IPS-15b (cell line): ENCODE results near the gene MKLN1.

Experiments
- H3K27me3 ChIP-seq: one replicate; pipeline ENCODE4 v1.6.1; 2013; ENCODE audit warnings: low read length; ENCODE audit not compliant: control insufficient read depth, insufficient read depth
- H3K36me3 ChIP-seq: one replicate; pipeline ENCODE4 v1.6.1; 2013; ENCODE audit warnings: low read length; ENCODE audit not compliant: control insufficient read depth, insufficient read depth
- H3K4me1 ChIP-seq: one replicate; pipeline ENCODE4 v1.6.1; 2013; ENCODE audit warnings: mild to moderate bottlenecking, low read length; ENCODE audit not compliant: control insufficient read depth, insufficient read depth
- H3K4me3 ChIP-seq: one replicate; pipeline ENCODE4 v1.5.1; 2013; ENCODE audit warnings: low read depth, low read length
- H3K9ac ChIP-seq: one replicate; pipeline ENCODE4 v1.6.1; 2013; ENCODE audit warnings: low read depth, mild to moderate bottlenecking, low read length
- H3K9me3 ChIP-seq: one replicate; pipeline ENCODE4 v1.6.1; 2013; ENCODE audit warnings: mild to moderate bottlenecking, low read length; ENCODE audit not compliant: control insufficient read depth, insufficient read depth

Gene MKLN1

GRCh38 chr7:131384286-131384635, 56.6 kb downstream of the MKLN1 start:
- H3K27me3 ChIP-seq: no peaks in the 10 kb centered on the region
- H3K9me3 ChIP-seq: no peaks in the 10 kb centered on the region
- H3K4me3 ChIP-seq: no peak overlapping the region
- H3K4me1 ChIP-seq: peaks cover 5% of the 10 kb centered on the region
- H3K36me3 ChIP-seq: no peaks in the 10 kb centered on the region
- no peak overlapping the region for H3K9ac ChIP-seq

GRCh38 chr7:131385039-131385605, 57.4 kb downstream of the MKLN1 start:
- Histone ChIP-seq H3K36me3 (no peaks in the 10 kb centered on the region), H3K4me1 (peaks cover 5% of the 10 kb centered on the region), H3K4me3 (no peak overlapping the region), H3K9ac (no peak overlapping the region), H3K27me3 (no peaks in the 10 kb centered on the region), H3K9me3 (no peaks in the 10 kb centered on the region)

GRCh38 chr7:131388126-131388525, 60.5 kb downstream of the MKLN1 start:
- Histone ChIP-seq H3K9me3 (no peaks in the 10 kb centered on the region), H3K36me3 (no peaks in the 10 kb centered on the region), H3K4me1 (peaks cover 11% of the 10 kb centered on the region), H3K27me3 (no peaks in the 10 kb centered on the region), H3K9ac (no peak overlapping the region), H3K4me3 (no peak overlapping the region)

DNA sequence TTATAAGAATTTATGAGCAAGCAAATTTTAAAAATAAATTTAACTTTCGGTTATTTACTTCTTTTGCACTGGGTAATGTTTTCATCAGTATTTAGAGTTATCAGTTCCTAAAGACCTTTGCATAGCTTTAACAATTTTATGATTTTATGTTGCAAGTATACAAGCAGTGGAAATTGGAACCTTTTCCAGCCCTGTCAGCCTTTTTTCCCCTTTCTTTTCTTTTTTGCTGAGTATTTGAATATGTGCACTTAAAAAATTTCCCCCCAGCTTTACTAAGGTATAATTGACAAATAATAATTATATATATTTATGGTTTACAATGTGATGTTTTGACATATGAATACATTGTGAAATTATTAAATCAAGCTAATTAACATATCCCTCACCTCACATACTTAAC, 62.6 kb downstream of the MKLN1 start:
- no peak overlapping the region for H3K4me3 ChIP-seq
- no peak overlapping the region for H3K9ac ChIP-seq
- no peaks in the 10 kb centered on the region for H3K27me3 ChIP-seq
- H3K4me1 ChIP-seq: peaks cover 6% of the 10 kb centered on the region
- H3K9me3 ChIP-seq: no peaks in the 10 kb centered on the region
- H3K36me3 ChIP-seq: no peaks in the 10 kb centered on the region

GRCh38 chr7:131391145-131391544, 63.5 kb downstream of the MKLN1 start:
- no peaks in the 10 kb centered on the region for H3K27me3 ChIP-seq
- H3K9me3 ChIP-seq: no peaks in the 10 kb centered on the region
- no peaks in the 10 kb centered on the region for H3K36me3 ChIP-seq
- H3K9ac ChIP-seq: no peak overlapping the region
- peaks cover 6% of the 10 kb centered on the region for H3K4me1 ChIP-seq
- H3K4me3 ChIP-seq: no peak overlapping the region

DNA sequence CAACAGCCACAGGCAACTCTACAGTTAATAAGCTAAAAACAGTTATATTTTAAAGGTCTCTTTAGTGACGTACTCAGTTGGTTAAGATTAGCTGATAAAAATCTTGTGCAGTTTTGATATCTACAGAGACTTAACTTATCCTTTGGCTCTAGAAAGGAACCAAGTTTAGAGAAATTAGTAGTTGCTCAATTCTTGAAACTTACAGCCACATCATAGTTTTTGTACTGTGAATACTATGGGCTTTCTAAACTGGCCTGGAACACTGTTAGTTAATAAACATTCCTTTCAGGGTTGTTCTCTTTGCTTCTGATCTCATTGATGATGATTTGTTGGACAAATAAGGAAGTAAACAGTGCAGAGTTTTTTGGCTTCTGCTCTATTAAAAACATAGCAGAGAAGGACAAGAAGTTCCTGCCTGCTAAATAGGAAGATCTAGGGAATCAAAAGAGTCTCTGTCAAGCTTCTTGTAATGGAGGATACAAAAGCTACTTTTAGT, 73.1 kb downstream of the MKLN1 start:
- Histone ChIP-seq H3K36me3 (no peaks in the 10 kb centered on the region), H3K9me3 (no peaks in the 10 kb centered on the region), H3K4me3 (no peak overlapping the region), H3K9ac (no peak overlapping the region), H3K4me1 (no peaks in the 10 kb centered on the region), H3K27me3 (no peaks in the 10 kb centered on the region)

GRCh38 chr7:131401194-131401593, 73.5 kb downstream of the MKLN1 start:
- Histone ChIP-seq H3K36me3 (no peaks in the 10 kb centered on the region), H3K9me3 (no peaks in the 10 kb centered on the region), H3K9ac (no peak overlapping the region), H3K27me3 (no peaks in the 10 kb centered on the region), H3K4me3 (no peak overlapping the region), H3K4me1 (no peaks in the 10 kb centered on the region)

DNA sequence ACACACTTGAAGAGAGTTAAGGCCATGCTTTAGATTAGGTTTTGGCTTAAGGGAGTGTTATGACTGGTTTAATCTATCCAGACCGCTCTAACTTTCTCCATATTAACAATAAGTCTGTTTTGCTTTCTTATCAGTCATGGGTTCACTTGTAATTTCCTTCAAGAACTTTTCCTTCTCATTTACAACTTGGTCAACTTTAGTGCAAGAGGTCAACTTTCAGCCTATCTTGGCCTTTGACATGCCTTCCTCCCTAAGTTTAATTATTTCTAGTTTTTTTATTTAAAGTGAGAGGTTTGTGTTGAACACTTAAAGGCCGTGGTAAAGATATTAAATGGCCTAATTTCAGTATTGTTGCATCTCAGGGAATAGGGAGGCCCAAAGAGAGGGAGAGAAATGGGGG, 75.6 kb downstream of the MKLN1 start:
- no peaks in the 10 kb centered on the region for H3K9me3 ChIP-seq
- no peaks in the 10 kb centered on the region for H3K27me3 ChIP-seq
- peaks cover 6% of the 10 kb centered on the region for H3K4me1 ChIP-seq
- no peak overlapping the region for H3K4me3 ChIP-seq
- H3K36me3 ChIP-seq: no peaks in the 10 kb centered on the region
- no peak overlapping the region for H3K9ac ChIP-seq

DNA sequence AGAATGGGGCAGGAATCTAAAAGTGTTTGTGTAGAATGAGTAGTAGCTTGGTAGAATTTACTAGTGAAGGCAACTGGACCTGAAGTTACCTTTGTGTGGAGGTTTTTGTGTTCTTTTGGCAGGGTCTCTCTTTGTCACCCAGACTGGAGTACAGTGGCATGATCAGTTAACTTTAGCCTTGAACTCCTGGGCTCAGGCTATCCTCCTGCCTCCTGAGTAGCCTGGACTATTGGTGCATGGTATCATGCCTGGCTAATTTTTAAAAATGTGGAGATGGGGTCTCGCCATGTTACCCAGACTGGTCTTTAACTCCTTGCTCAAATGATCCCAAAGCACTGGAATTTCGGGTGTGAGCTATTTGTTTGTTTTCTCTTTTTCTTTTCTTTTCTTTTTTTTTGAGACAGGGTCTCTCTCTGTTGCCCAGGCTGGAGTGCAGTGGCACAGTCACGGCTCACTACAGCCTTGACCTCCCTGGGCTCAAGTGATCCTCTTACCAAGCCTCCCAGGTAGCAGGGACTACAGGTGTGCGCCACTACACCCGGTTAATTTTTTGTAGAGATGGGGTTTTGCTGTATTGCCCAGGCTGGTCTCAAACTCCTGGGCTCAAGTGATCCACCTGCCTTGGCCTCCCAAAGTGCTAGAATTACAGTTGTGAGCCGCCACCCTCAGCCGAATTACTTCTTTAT, 76.7 kb downstream of the MKLN1 start:
- Histone ChIP-seq H3K9ac (no peak overlapping the region), H3K9me3 (no peaks in the 10 kb centered on the region), H3K27me3 (no peaks in the 10 kb centered on the region), H3K4me1 (peaks cover 9% of the 10 kb centered on the region), H3K4me3 (no peak overlapping the region), H3K36me3 (no peaks in the 10 kb centered on the region)

- Histone ChIP-seq H3K9ac (peak overlapping the region; percentile 9), H3K9me3 (no peaks in the 10 kb centered on the region), H3K27me3 (no peaks in the 10 kb centered on the region), H3K4me3 (no peak overlapping the region), H3K4me1 (peaks cover 24% of the 10 kb centered on the region), H3K36me3 (peaks cover 3% of the 10 kb centered on the region)
Observed at GRCh38 chr7:131409129-131409766, 81.6 kb downstream of the MKLN1 start.

DNA sequence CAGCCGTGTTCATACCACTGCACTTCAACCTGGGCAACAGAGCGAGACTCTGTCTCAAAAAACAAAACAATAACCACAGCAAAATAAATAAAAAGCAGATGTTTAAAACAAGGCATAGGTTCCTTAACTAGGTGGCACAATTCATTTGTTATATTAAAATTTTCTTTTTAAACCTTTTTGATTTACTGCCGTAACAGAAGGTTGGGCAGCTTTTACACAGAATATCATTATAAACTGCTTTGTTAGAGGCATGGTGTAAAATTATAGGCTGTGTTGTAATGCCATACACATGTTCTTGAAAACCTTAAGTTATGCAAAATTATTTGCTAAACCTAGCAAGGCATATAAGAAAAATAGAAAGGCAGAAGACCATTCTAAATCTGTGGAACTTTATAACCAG, 84.4 kb downstream of the MKLN1 start:
- Histone ChIP-seq H3K27me3 (no peaks in the 10 kb centered on the region), H3K36me3 (peaks cover 3% of the 10 kb centered on the region), H3K4me3 (no peak overlapping the region), H3K9ac (no peak overlapping the region), H3K9me3 (no peaks in the 10 kb centered on the region), H3K4me1 (peaks cover 24% of the 10 kb centered on the region)

GRCh38 chr7:131413711-131414110, 86.0 kb downstream of the MKLN1 start:
- Histone ChIP-seq H3K4me1 (peaks cover 18% of the 10 kb centered on the region), H3K36me3 (peaks cover 3% of the 10 kb centered on the region), H3K27me3 (no peaks in the 10 kb centered on the region), H3K9me3 (no peaks in the 10 kb centered on the region), H3K4me3 (no peak overlapping the region), H3K9ac (no peak overlapping the region)
